Heart left ventricle (tissue), 13 donors: ENCODE results near the gene PPM1L.

Experiments
- CTCF ChIP-seq, 12 donors: fragments of 200-600 bp; sonication (generic) in 4 of 12; IDR thresholded peaks; one replicate each; pipeline versions ENCODE4 v1.5.0 to v1.8.0; 2018 to 2022; ENCODE audit warnings: antibody characterized with exemption in 12 of 12, mild to moderate bottlenecking in 5 of 12
- POLR2A ChIP-seq, 2 donors: fragments of 450-650 bp; IDR thresholded peaks; one replicate each; pipeline ENCODE4 v1.6.1; 2017; ENCODE audit warnings: antibody characterized with exemption in 2 of 2, mild to moderate bottlenecking in 2 of 2, moderate library complexity in 2 of 2
- donor health status: ischemic (EF 13 %, LVEDD 7.1; RV severe dilation, severe dysfunction).
- donor health status: DM: no; HTN: yes; CAD: no.
- donor health status: DM: no; HTN: no; CAD: no.
- donor health status: ischemic (EF 25% LVEDD 6.9; RV normal size, moderate dysfunction).
- donor health status: ischemic (EF 25% LVEDD 5.7; RV mildly dilated, moderate dysfunction).
- donor health status: ischemic (EF 35%, LVEDD 5.7; RV mildly dilated, moderate dysfunction).
- donor health status: nonischemic (EF 11% LVEDD 7.7; RV severe dilation, severe dysfunction).
- donor health status: DM: yes; HTN: yes; CAD: no.
- donor health status: PGD.
- donor health status: ischemic (EF 29% LVEDD 5.4; RV normal size, mild dysfunction).
- donor health status: nonischemic (EF 23%, LVEDD 6.1; RV moderate dilation, normal function).

- TF ChIP-seq CTCF (IDR thresholded peaks at IDR 0.05), result no peak
- TF ChIP-seq POLR2A (IDR thresholded peaks at IDR 0.05), result no peak
Observed at GRCh38 chr3:161042023-161042501, 286.0 kb downstream of the PPM1L start.
